Measurements from ENCODE around the gene CERS3.

Gene CERS3

DNA sequence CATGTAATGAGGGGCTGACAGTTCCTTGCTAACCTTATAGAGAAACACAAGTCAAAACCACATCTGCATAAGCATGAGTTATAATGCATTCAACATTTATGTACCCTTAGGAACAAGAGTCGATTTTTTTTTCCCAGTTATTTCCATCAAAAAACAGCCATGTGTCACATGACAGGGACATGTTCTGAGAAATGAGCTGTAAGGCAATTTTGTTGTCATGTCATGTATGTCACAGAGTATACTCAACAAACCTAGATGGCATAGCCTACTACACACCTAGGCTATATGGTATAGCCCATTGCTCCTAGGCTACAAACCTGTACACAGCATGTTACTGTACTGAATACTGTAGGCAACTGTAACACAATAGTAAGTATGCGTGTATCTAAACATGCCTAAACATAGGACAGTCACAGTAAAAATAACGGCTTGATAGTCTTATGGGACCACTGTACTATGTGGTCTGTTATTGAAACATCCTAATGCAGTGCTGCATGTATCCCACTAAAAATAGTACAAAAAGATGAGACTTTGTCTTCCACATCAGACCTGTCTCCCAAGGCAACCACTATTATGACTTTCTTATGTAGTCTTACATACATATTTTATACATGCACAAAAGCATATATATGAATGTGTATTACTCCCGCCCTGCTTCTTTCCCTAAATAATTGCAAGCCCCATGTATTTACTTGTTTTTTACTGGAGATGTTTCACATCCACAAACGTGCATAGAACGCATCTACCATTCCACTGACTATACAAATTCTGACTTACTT is 38.3 kb upstream of the CERS3 start:
- no peak overlapping the region for H3K27ac ChIP-seq
- TF ChIP-seq, protein P1, sequence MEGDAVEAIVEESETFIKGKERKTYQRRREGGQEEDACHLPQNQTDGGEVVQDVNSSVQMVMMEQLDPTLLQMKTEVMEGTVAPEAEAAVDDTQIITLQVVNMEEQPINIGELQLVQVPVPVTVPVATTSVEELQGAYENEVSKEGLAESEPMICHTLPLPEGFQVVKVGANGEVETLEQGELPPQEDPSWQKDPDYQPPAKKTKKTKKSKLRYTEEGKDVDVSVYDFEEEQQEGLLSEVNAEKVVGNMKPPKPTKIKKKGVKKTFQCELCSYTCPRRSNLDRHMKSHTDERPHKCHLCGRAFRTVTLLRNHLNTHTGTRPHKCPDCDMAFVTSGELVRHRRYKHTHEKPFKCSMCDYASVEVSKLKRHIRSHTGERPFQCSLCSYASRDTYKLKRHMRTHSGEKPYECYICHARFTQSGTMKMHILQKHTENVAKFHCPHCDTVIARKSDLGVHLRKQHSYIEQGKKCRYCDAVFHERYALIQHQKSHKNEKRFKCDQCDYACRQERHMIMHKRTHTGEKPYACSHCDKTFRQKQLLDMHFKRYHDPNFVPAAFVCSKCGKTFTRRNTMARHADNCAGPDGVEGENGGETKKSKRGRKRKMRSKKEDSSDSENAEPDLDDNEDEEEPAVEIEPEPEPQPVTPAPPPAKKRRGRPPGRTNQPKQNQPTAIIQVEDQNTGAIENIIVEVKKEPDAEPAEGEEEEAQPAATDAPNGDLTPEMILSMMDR (conservative IDR thresholded peaks at IDR 0.05), result no peak
- no peak for TF ChIP-seq ZFX (IDR thresholded peaks at IDR 0.05)

DNA sequence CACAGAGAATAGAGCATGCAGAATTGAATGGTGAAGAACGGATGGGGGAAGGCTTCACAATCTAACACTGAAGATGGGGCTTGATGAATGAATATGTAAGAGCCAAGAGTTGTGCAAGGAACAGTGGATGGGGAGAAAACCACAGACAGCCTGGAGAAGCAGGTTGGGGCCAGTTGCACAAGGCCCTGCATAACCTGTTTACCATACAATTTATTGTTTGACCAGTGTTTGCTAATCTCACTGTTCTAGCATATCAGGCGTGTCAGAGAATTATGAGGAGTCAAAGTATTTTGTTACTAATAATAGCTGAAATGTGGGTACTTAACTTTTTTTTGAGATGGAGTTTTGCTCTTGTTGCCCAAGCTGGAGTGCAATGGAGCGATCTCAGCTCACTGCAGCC is 36.8 kb upstream of the CERS3 start:
- TF ChIP-seq, protein P1 (conservative IDR thresholded peaks at IDR 0.05), result no peak
- no peak for TF ChIP-seq ZFX (IDR thresholded peaks at IDR 0.05)
- H3K27ac ChIP-seq, result no peak overlapping the region

DNA sequence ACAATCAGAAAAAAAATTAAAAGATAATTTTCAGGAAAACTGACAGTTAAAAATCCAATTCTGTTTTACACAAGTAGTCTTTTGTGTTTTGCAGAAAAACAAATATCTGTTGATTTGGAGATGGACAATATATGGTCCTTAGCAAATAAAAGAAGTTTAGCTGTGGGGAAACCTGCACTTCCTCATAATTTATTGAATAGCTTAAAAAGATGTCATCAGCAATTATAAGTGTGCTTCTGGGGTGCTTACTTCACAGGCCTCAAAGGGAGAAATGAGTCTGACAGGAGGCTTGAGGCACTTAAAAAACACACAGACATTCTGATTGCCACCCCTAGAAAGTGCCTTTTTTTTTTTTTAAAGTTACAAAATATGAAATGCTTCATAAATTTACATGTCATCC is 31.6 kb upstream of the CERS3 start:
- no peak for TF ChIP-seq ZFX (IDR thresholded peaks at IDR 0.05)
- TF ChIP-seq, protein P1 (conservative IDR thresholded peaks at IDR 0.05), result no peak
- no peak overlapping the region for H3K27ac ChIP-seq

DNA sequence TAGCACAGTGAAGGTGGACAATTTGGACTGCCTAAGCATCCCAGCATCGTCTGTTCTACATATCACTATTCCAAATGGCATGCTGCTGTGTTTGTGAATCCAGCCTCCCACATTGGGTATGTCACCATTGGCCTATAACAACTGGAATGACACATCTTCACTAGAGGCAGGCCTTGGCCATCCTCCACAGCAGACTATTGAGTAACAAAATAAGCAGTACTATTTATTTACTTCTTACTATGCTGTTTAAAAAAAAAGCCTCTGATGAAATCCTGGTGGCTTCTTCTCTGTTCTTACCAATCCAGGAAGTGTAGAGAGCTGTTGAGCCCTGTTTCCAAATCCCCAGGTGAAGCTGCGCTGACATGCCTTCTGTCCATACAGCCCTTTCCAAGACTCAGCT is 30.6 kb upstream of the CERS3 start:
- TF ChIP-seq, protein P1 (conservative IDR thresholded peaks at IDR 0.05), result no peak
- TF ChIP-seq ZFX (IDR thresholded peaks at IDR 0.05), result no peak

DNA sequence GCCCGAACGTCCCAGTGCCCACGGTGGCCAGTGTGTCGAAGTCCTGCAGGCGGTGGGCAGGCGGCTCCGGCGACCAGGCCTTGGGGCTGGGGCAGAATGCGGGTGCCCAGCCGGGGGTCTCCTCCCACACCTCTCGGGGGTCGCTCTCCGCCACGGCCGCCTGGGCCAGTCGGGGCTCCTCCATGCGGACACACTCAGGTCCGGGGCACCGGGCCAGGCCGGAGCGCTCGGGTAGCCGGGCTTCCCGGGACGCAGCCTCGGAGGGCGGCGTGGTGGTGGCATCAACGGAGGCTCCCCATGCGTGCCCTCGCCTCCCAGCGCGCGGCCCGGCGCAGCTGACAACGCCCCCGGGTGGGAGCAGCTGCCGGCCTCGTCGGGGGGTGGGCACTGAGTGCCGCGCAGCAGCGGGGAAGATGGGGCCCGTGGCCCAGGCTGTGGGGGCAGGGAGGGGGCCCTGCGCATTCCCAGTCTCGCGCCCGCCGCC is 30.1 kb upstream of the CERS3 start:
- no peak overlapping the region for H3K27ac ChIP-seq
- no peak for TF ChIP-seq ZFX (IDR thresholded peaks at IDR 0.05)
- TF ChIP-seq, protein P1 (conservative IDR thresholded peaks at IDR 0.05), result no peak

More for the DNA sequence above, 30.6 kb upstream of the CERS3 start:
- H3K27ac ChIP-seq, result no peak overlapping the region

DNA sequence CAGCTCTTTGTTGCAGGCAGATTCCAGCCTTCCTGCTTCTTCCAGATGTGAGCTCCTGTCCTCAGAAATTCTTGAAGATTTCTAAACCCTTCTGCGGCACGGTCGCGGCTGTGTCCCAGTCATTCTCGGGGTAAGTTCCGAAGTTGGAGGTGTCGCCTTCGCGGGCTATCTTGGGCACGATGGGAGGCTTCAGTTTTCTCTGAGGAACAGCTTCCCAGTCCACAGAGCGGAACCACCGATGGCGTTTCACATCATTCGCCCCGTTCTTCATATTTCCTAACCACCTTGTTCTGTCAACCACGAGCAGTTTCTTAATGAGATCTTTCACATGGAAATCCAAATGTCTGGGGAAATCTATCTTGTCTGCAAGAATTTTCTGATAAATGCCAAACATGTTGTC is 24.7 kb upstream of the CERS3 start:
- no peak for TF ChIP-seq ZFX (IDR thresholded peaks at IDR 0.05)
- TF ChIP-seq, protein P1 (conservative IDR thresholded peaks at IDR 0.05), result no peak
- no peak overlapping the region for H3K27ac ChIP-seq

DNA sequence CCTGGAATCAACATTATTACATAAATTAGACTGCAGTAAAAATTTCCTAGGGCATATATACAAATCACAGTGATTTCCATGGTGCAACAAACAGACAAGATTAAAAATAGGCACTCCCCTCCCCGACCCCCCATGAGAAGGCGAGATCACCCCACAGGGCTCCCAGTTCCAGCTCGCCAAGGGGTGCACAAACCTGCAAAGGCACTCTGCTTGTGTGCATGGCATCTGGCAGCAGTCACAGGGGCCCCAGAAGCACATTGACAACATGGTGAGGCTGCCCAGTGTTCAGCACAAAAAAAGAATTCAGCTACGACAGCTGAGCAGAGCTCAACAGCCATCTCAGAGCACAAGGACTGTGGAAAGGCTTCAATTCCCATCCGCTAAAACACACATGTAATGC is 19.2 kb upstream of the CERS3 start:
- TF ChIP-seq, protein P1 (conservative IDR thresholded peaks at IDR 0.05), result no peak
- TF ChIP-seq ZFX (IDR thresholded peaks at IDR 0.05), result no peak
- no peak overlapping the region for H3K27ac ChIP-seq

Data from C4-2B (cell line).